T-helper 2 cell treated with Interferon-gamma antibody and Interleukin-4, amounts not matched to agents 5 μg/mL and 100 μg/mL, for 36 hours (primary cell): Measurements from ENCODE around the gene KLHL9.

Experiments
- DNase-seq: peaks from one replicate; pipeline ENCODE4 v3.0.0; 2021; ENCODE audit warnings: low spot score
- H3K27ac Mint-ChIP-seq: one replicate; pipeline ENCODE4 v1.8.0; 2021; ENCODE audit warnings: mild to moderate bottlenecking, mixed read lengths
- H3K27me3 Mint-ChIP-seq: one replicate; pipeline ENCODE4 v1.8.0; 2021; ENCODE audit warnings: low read depth, mixed read lengths
- H3K36me3 Mint-ChIP-seq: one replicate; pipeline ENCODE4 v1.8.0; 2021; ENCODE audit warnings: low read depth, mixed read lengths
- H3K4me1 Mint-ChIP-seq: one replicate; pipeline ENCODE4 v1.8.0; 2021; ENCODE audit warnings: low read depth, mixed read lengths
- H3K4me3 Mint-ChIP-seq: one replicate; pipeline ENCODE4 v1.8.0; 2022; ENCODE audit warnings: mild to moderate bottlenecking, moderate library complexity, mixed read lengths
- H3K9me3 Mint-ChIP-seq: one replicate; pipeline ENCODE4 v1.8.0; 2021; ENCODE audit warnings: mixed read lengths

KLHL9 gene

DNA sequence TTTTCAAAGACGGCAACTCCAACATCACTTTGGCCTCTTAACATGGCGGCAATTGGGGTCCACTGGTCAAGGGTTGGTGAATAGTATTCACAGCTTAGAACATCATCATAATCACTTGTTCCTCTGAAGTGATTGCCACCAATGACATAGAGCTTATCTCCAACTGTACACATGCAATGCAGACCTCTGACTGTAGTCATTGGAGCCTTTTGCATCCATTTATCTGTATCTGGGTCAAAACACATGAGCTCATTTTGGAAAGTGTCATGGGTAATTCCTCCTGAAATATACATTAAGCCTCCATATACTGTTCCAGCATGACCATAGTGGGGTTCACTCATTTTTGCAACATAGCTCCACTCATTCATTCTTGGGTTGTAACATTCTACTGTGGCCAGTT, 2.0 kb downstream of the KLHL9 start:
- peaks cover 2% of the 10 kb centered on the region for H3K27me3 Mint-ChIP-seq

DNA sequence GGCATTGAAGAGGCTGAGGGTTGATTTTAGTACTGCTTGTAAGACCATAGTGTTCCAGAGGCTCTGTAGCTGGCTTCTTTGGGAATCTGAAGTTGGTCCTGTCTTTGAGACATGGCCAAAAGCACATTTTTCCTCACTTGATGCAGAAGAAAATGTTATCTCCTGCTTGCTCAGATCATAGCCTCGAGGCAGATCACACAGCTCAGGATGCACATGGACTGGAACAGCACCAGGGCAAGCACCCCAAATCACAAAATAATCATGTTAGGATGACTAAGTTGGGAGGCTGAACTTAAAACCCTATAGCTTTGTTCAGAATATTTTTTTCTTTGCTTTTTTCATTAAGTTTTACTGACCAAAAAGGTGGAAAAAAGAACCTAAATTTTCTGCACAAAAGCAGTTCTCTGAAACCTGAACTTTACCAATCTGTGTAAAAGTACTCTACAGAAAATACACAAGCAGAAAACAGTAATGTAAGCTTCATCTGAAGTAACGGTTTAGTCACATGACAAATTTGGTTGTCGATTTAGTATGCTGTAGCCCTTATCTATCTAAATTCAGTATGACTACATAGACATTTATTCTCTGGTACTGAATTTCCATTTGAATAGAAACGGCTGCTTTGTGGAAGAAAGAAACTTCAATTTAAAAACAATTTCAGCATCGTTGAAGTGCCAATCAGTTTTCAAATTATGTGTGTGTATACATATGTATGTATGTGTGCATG, 3.4 kb downstream of the KLHL9 start:
- Mint-ChIP-seq H3K27me3 (no peaks in the 10 kb centered on the region), H3K9me3 (no peaks in the 10 kb centered on the region), H3K4me1 (peaks cover 58% of the 10 kb centered on the region), H3K4me3 (peak overlapping the region; percentile 89), H3K36me3 (peaks cover 47% of the 10 kb centered on the region), H3K27ac (no peak overlapping the region)
- no peak for DNase-seq

More for the DNA sequence above, 2.0 kb downstream of the KLHL9 start:
- no peaks in the 10 kb centered on the region for H3K9me3 Mint-ChIP-seq
- H3K4me3 Mint-ChIP-seq, result peak overlapping the region; percentile 89
- DNase-seq, result no peak
- no peak overlapping the region for H3K27ac Mint-ChIP-seq
- H3K36me3 Mint-ChIP-seq, result peaks cover 43% of the 10 kb centered on the region
- peaks cover 53% of the 10 kb centered on the region for H3K4me1 Mint-ChIP-seq

DNA sequence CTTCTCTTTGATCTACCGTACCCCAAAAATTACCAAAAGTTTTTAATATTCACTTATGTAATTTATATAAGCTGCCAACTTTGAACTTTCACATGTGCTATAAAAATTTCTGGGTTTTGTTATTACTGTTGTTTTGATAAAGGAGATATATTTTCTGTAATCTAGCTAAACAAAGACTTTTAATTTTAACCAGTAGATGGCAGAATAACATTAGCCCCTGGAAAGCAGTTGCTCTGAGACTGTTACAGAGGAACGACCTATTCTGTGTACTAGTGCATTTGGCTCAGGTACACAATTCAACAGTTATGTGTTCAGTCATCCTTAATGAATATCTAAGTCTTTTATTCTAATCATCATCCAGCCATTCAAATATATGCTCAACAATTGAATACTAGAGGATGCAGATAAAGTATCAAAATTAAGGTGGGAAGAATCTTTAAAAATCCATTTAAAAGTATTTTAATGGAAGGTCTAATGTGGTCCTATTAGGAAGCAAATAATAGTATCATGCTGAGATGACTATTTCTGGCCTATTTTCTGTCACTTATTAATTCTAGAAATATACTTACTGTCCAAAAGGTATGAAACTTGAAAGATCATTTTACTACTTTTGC, 8.6 kb downstream of the KLHL9 start:
- H3K27ac Mint-ChIP-seq, result no peak overlapping the region
- no peak for DNase-seq
- H3K36me3 Mint-ChIP-seq, result peaks cover 52% of the 10 kb centered on the region
- peaks cover 38% of the 10 kb centered on the region for H3K4me1 Mint-ChIP-seq
- H3K9me3 Mint-ChIP-seq, result no peaks in the 10 kb centered on the region
- H3K27me3 Mint-ChIP-seq, result no peaks in the 10 kb centered on the region
- no peak overlapping the region for H3K4me3 Mint-ChIP-seq

DNA sequence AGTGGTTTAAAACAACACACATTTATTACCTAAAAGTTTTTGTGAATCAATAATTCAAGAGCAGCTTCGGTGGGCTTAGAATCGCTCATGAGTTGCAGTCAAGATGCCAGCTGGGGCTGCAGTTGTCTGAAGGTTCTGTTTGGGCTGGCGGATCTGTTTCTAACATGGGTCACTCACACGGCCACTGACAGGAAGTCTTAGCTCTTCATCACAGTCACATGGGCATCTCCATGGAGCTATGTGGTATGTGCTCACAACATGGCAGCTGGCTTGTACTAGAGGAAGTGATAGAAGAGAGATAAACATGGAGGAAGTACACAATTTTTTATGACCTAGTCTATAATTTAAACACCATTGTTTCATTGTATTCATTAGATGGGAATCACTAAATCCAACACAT, 11.2 kb downstream of the KLHL9 start:
- no peaks in the 10 kb centered on the region for H3K9me3 Mint-ChIP-seq
- H3K27me3 Mint-ChIP-seq, result no peaks in the 10 kb centered on the region
- no peak for DNase-seq
- peaks cover 20% of the 10 kb centered on the region for H3K4me1 Mint-ChIP-seq
- H3K4me3 Mint-ChIP-seq, result no peak overlapping the region
- H3K36me3 Mint-ChIP-seq, result peaks cover 39% of the 10 kb centered on the region
- no peak overlapping the region for H3K27ac Mint-ChIP-seq

DNA sequence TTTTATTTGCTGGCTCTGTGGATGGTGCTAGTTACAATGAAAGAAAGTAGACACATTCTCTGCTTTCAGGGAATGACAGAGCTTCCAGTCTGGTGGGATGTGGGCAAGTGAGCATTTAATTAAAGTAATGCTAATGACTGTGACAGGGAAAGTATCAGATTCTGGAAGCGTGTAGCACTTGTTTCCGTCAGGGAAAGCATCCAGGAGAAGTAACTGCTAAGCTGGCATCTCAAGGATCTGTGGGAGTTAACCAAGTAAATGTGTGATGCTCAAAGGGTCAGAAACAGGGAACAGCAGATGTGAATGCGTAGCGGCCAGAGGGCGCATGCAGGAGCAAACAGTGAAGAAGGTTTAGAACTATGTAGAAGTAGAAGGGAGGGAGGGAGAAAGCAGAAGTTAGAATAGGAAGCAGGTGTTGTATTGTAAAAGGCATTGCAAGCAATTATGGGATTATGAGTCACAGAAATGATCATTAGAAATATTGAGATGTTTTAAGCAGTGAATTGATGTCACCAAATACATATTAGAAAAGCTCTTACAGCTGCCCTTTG, 12.2 kb downstream of the KLHL9 start:
- Mint-ChIP-seq H3K4me3 (no peak overlapping the region), H3K4me1 (peaks cover 15% of the 10 kb centered on the region), H3K27ac (no peak overlapping the region), H3K9me3 (no peaks in the 10 kb centered on the region), H3K36me3 (peaks cover 38% of the 10 kb centered on the region), H3K27me3 (no peaks in the 10 kb centered on the region)
- no peak for DNase-seq

DNA sequence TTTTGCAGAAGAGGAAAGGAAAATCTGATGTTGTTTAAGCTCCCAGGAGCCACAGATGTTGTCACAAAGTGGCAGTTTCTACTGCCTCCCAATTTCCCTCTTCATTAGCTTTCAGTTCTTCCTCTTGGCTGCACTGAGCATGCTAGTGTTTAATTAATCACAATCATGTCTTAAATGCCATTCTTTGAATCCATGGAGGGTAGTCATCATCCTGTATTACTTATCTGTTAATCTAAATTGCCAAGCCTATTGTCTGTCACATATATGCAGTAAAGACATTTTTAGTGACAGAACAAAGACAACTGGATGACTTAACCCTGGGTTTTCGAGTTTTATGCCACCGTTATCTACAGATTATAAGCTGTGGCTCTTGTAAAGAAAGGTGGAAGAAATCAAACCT, 14.7 kb downstream of the KLHL9 start:
- no peaks in the 10 kb centered on the region for H3K9me3 Mint-ChIP-seq
- DNase-seq, result no peak
- peaks cover 8% of the 10 kb centered on the region for H3K27me3 Mint-ChIP-seq
- peaks cover 7% of the 10 kb centered on the region for H3K4me1 Mint-ChIP-seq
- H3K27ac Mint-ChIP-seq, result no peak overlapping the region
- no peak overlapping the region for H3K4me3 Mint-ChIP-seq
- peaks cover 27% of the 10 kb centered on the region for H3K36me3 Mint-ChIP-seq

DNA sequence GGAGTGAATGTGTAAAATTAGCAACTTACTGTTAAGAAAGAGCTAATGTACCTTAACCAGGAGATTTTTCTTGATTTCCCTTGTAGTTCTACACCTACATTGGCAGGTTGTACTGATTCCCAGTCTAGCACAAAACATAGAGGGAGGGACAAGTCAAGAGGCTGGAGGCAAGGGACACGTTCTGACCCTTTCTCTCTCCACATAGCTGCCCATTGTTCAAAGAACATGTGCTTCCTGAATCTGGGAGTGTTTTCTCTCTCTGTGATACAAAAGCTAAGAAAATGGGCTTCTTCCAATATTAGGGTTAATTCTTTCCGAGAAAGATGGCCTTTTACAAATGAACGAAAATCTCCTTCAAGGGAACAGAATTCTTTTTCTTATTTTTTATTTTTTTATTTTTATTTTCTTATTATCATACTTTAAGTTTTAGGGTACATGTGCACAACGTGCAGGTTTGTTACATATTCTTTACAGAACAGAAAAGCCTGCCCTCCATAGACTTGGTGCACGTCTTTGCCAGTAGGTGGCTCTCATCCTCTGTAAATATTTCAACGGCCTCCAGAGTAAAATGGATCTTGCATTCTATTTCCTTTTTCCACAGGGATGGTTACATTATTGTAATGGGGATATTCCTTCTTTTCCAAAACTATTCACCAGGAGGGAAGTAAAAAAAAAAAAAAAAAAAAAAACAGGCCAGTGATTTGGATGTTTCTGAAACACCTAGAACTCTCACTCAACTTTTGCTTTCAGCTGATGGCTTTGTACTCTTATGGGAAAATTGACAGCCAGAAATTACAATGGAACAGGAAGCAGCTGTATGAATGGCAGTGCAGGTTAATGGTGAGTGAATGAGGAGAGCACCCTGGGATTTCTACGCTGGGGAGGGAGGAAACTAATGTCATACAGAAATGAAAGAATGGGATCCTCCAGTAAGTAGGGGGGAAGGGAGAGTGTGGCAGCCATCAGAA, 17.0 kb downstream of the KLHL9 start:
- H3K4me3 Mint-ChIP-seq, result no peak overlapping the region
- DNase-seq, result no peak
- H3K27me3 Mint-ChIP-seq, result peaks cover 21% of the 10 kb centered on the region
- no peaks in the 10 kb centered on the region for H3K9me3 Mint-ChIP-seq
- peaks cover 1% of the 10 kb centered on the region for H3K4me1 Mint-ChIP-seq
- H3K27ac Mint-ChIP-seq, result no peak overlapping the region
- peaks cover 10% of the 10 kb centered on the region for H3K36me3 Mint-ChIP-seq

DNA sequence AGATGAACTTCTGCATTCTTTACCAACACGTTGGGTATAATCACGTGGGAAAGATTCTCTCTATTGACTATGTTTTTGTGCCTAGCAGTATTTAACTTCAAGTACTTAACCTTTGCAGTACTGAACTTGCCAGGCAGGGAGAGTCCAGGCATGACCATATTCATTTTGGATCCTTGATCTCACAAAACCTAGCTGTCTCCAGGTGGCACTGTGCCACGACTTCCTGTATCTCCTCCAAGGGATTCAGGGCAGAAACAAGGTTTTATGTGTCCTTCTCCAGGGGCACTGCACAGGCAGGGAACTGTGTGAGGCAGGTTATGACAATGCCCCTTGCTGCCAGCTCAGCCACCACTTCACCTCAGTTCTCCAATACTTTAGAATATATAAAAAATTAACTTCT, 18.3 kb downstream of the KLHL9 start:
- H3K27me3 Mint-ChIP-seq, result peaks cover 24% of the 10 kb centered on the region
- no peak overlapping the region for H3K4me3 Mint-ChIP-seq

DNA sequence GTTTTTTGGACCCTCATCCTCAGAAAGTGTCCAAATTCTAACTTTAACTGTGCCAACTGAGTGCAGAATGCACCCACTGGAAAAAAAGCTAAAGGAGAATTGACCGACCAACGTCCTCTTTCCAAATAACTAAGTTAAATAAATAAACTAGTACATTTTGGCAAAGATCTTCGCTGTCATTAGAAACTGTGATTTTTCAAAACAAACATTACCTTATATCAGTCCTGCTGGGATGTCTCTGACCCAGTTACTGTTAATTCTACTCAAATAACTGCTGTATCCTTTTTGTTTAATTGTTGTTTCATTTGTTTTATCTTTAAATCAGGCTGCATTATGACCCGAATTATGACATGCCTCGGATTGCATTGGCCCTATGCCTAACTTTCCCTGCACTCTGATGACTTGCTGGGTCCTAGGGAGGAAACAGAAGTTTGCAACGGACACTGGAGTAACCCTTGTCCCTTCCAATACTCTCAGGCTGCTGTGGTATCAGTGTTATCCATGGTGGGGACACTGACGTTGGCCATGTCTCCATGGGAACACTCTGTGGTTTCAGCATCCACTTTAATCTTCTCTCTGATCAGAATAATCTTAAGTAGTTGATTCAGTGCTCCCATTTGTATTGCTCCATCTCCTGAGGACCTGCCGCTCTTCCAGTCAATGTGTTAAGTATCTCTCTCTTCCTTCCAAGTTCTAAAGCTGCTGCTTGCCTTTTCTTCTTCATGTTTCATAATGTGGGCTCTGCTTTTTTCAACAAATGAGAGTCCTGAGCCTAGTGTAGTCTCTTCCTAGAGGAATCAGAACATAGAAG, 19.0 kb downstream of the KLHL9 start:
- no peak for DNase-seq
- no peak overlapping the region for H3K4me3 Mint-ChIP-seq
- H3K4me1 Mint-ChIP-seq, result peaks cover 1% of the 10 kb centered on the region
- peaks cover 1% of the 10 kb centered on the region for H3K36me3 Mint-ChIP-seq
- H3K9me3 Mint-ChIP-seq, result no peaks in the 10 kb centered on the region
- H3K27ac Mint-ChIP-seq, result no peak overlapping the region
- H3K27me3 Mint-ChIP-seq, result peaks cover 27% of the 10 kb centered on the region

More for the DNA sequence above, 18.3 kb downstream of the KLHL9 start:
- Mint-ChIP-seq H3K36me3 (peaks cover 1% of the 10 kb centered on the region), H3K27ac (no peak overlapping the region), H3K9me3 (no peaks in the 10 kb centered on the region), H3K4me1 (peaks cover 1% of the 10 kb centered on the region)
- DNase-seq, result no peak

DNA sequence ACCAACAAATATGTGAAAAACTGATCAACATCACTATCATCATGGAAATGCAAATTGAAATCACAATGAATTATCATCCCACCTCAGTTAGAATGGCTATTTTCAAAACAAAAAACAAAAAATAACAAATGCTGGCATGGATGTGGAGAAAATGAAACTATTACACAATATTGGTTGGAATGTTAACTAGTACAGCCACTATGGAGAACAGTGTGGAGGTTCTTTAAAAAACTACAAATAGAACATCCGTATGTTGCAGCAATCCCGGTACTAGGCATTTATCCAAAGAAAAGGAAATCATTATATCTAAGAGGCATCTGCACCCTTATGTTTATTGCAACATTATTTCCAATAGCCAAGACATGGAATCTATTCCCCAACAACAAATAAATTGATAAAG, 21.1 kb downstream of the KLHL9 start:
- Mint-ChIP-seq H3K27ac (no peak overlapping the region), H3K4me3 (no peak overlapping the region), H3K4me1 (peaks cover 1% of the 10 kb centered on the region), H3K9me3 (no peaks in the 10 kb centered on the region), H3K36me3 (no peaks in the 10 kb centered on the region), H3K27me3 (peaks cover 32% of the 10 kb centered on the region)
- DNase-seq, result no peak

DNA sequence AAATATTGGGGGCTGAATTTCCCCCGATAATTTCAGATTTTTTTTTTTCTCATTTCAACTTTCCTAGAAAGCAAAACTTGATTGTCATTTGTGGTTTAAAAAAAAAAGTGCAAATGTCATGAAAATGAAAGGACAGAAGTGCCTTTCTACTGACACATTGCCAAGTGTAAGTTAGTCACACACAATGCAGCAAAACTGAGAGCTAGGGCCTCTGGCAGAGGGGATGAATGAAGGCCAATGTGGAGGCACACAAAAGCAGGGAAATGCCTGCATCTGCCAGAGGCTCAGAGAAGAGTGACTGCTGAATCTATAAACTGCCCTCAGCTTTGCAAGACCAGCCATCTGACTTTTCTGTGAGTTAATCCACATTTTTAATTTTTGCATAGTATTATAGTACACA, 23.3 kb downstream of the KLHL9 start:
- H3K27me3 Mint-ChIP-seq, result peaks cover 47% of the 10 kb centered on the region
- no peaks in the 10 kb centered on the region for H3K9me3 Mint-ChIP-seq
- no peak overlapping the region for H3K27ac Mint-ChIP-seq
- no peaks in the 10 kb centered on the region for H3K36me3 Mint-ChIP-seq
- H3K4me3 Mint-ChIP-seq, result no peak overlapping the region
- H3K4me1 Mint-ChIP-seq, result no peaks in the 10 kb centered on the region
- DNase-seq, result no peak

DNA sequence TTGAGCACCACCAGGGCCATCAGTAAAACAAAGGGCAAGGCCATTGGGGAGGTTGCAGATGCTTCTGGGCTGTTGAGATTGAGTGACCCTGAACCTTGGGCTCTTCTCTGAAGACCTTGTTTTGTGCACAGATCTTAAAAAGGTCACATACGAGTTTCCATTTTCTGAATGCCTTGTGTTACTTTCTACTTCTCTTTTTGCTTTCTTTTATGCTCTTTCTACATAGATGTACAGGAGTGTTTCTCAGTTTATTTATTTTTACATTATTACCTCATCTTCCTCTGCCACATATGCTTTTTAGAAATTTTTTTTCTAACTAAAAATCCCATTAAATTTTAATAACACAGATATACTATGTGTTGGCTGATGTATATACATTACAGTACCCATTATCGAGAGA, 30.0 kb downstream of the KLHL9 start, which contains the start of gene IFNA5:
IFNA5 (minus strand) TSS at position 101 of the 400 bp plus-strand sequence; CDS start at position 44, 57 bp downstream.
- Mint-ChIP-seq H3K27ac (no peak within 1 kb of the TSS), H3K36me3 (no peaks in the 10 kb centered on the region), H3K9me3 (no peaks in the 10 kb centered on the region), H3K27me3 (peaks cover 58% of the 10 kb centered on the region), H3K4me3 (no peak within 1 kb of the TSS), H3K4me1 (no peaks in the 10 kb centered on the region)
- DNase-seq, result no peak

DNA sequence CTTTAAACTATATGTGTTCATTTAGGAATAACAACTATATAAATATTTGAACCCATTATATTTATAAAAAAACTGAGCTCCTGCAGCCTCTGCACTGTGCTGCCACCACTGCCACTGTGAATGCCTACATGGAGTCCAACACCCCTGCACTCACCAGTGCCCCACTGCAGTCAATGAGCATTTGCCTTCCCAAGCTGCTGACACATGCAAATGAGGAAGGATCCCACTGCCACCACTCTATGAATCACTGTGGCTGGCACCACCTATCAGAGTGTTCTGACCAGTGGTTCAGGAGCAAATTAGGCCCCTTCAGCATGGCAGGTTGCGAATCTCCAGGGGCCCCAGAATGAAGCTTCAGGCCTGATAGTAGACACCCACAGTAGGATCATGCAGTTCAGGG, 39.2 kb downstream of the KLHL9 start:
- no peak overlapping the region for H3K4me3 Mint-ChIP-seq
- H3K27ac Mint-ChIP-seq, result no peak overlapping the region
- no peaks in the 10 kb centered on the region for H3K36me3 Mint-ChIP-seq
- H3K4me1 Mint-ChIP-seq, result peaks cover 3% of the 10 kb centered on the region
- no peaks in the 10 kb centered on the region for H3K9me3 Mint-ChIP-seq
- no peak for DNase-seq
- peaks cover 35% of the 10 kb centered on the region for H3K27me3 Mint-ChIP-seq
